ENCODE measurements around the gene GNG7. TPM values are rescaled to one million over a fixed set of nuclear protein-coding genes. Genes with fewer than 3 reads are reported as not detected.

GNG7 gene
- total RNA-seq, 1 donor from 2014 or later: 11.3 TPM

DNA sequence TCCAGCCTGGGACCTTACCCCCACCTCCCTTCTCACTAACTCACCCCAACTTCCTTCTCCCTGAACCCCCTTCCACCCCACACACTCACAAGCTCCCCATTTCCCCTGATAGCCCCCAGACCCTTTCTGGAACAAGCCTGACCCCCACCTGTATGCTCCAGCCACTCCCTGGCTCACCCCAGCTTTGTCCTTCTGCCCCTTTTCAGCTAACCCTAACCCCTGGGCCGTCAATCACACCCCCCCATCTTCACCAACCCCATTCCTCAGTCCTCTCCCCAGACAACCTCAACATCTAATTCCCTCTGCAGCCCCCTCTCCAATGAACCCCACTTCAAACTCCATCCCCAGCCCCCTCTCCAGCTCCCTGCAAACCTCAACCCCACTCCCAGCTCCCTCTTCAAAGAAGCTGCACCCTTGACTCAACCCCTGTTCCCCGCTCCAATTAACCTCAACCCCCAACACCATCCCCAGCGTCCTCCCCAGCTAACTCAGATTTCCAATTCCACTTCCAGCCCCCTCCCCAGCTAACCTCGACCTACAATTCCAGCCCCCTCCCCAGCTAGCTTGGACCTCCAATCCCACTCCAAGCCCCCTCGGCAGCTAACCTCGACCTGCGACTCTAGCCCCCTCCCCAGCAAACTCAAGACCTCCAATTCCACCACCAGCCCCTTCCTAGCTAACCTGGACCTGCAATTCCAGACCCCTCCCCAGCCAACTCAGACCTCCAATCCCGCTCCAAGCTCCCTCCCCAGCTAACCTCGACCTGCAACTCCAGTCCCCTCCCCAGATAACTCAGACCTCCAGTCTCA, 929 bp downstream of the GNG7 start:
- H3K36me3 Mint-ChIP-seq (ENCODE audit: insufficient read depth): no peaks in the 10 kb centered on the region
- peak overlapping the region; percentile 80 for H3K4me3 Mint-ChIP-seq (ENCODE audit: low read depth)
- TF ChIP-seq, protein P1, sequence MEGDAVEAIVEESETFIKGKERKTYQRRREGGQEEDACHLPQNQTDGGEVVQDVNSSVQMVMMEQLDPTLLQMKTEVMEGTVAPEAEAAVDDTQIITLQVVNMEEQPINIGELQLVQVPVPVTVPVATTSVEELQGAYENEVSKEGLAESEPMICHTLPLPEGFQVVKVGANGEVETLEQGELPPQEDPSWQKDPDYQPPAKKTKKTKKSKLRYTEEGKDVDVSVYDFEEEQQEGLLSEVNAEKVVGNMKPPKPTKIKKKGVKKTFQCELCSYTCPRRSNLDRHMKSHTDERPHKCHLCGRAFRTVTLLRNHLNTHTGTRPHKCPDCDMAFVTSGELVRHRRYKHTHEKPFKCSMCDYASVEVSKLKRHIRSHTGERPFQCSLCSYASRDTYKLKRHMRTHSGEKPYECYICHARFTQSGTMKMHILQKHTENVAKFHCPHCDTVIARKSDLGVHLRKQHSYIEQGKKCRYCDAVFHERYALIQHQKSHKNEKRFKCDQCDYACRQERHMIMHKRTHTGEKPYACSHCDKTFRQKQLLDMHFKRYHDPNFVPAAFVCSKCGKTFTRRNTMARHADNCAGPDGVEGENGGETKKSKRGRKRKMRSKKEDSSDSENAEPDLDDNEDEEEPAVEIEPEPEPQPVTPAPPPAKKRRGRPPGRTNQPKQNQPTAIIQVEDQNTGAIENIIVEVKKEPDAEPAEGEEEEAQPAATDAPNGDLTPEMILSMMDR (IDR thresholded peaks at IDR 0.05; ENCODE audit: unreplicated experiment): no peak
- peak overlapping the region; percentile 37 for H3K27ac Mint-ChIP-seq
- no peaks in the 10 kb centered on the region for H3K9me3 Mint-ChIP-seq (ENCODE audit: low read depth)
- H3K4me1 Mint-ChIP-seq (ENCODE audit: low read depth): peaks cover 2% of the 10 kb centered on the region
- peaks cover 20% of the 10 kb centered on the region for H3K27me3 Mint-ChIP-seq
- DNase-seq (ENCODE audit: low spot score, unreplicated experiment): no peak

DNA sequence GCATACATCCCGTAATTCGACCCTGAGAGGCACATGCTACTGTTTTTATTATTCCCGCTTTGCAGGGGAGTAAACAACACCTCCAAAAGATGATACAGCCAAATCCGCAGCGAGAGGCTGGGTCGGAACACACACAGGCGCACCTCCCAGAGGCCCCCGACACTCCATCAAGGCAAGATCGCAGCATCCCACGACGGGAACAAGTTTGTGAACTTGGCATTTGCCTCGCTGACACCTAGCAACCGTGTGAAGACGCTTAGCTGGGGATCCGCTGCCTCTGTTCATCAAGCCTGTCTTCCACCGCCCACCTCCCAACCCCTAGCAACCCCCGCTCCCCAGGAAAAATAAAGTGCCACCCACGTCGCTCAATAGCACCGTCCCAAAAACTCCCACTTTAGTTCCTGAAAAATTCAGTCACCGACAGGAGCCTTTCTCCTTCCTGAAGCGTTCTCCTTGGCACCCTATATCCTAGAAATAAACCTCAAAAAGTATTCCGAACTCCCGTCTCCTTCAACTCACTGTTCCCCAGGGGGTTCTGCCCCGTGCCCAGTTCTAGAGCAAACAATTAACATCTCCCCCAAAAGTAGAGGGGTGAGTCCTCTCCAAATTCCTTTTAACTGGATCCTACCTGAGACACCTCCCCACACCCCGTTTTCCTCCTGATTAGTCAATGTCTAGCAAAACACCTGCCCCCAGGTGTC, 1.7 kb downstream of the GNG7 start:
- no peak for DNase-seq (ENCODE audit: low spot score, unreplicated experiment)
- H3K27ac Mint-ChIP-seq: peak overlapping the region; percentile 37
- H3K27me3 Mint-ChIP-seq: peaks cover 20% of the 10 kb centered on the region
- H3K36me3 Mint-ChIP-seq (ENCODE audit: insufficient read depth): no peaks in the 10 kb centered on the region
- TF ChIP-seq, protein P1 (IDR thresholded peaks at IDR 0.05; ENCODE audit: unreplicated experiment): no peak
- H3K9me3 Mint-ChIP-seq (ENCODE audit: low read depth): no peaks in the 10 kb centered on the region
- peaks cover 2% of the 10 kb centered on the region for H3K4me1 Mint-ChIP-seq (ENCODE audit: low read depth)
- peak overlapping the region; percentile 27 for H3K4me3 Mint-ChIP-seq (ENCODE audit: low read depth)

DNA sequence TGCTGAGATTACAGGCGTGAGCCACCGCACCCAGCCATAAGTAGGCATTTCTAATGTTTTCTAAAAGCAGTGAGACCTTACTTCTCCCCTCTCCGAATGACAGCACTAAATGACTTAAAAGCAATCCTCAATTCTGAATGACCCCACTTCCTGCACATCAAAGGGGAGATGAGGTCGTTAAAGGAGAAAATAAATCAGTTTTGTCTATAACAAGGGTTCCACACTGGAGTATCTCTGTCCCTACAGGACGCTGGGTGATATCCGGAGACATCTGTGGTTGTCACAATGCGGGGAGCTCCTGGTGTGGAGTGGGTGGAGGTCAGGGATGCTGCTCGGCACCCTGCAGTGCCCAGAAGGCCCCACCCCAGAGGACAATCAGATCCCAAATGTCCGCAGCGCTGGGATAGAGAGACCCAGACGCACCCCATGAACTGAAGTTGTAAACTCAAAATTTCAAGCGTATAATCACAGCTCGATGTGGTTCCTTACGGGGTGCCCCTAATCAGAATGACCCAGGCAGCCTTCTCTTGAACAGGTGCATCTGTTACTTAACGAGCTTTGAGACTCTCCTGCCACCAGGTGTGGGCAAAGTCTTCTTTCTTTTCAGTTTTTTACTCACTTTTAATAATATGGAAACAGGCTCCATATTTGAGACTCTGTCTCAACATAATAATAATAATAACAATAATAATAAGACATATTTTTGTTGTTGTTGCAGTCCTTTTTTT, 2.9 kb downstream of the GNG7 start:
- no peak for DNase-seq (ENCODE audit: low spot score, unreplicated experiment)
- Mint-ChIP-seq H3K4me1 (ENCODE audit: low read depth) (peaks cover 3% of the 10 kb centered on the region), H3K9me3 (ENCODE audit: low read depth) (no peaks in the 10 kb centered on the region), H3K4me3 (ENCODE audit: low read depth) (no peak overlapping the region), H3K36me3 (ENCODE audit: insufficient read depth) (no peaks in the 10 kb centered on the region), H3K27me3 (peaks cover 20% of the 10 kb centered on the region), H3K27ac (no peak overlapping the region)
- TF ChIP-seq, protein P1 (IDR thresholded peaks at IDR 0.05; ENCODE audit: unreplicated experiment): no peak

DNA sequence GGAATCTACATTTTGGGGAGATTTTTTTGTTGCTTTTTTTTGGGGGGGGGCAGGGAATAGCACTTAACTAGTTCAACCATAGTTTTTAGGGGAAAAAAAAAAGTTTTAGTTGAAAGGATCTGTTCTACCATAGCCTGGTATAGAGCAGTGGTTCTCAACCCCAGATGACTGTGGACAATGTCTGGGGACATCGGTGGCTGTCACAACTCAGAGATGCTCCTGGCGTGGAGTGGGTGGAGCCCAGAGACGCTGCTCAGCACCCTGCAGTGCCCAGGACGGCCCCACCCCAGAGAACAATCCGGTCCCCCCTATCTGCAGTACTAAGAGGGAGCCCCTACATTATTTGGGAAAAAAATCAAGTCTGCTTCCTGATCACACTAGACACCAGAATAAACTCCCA, 8.3 kb downstream of the GNG7 start:
- no peaks in the 10 kb centered on the region for H3K36me3 Mint-ChIP-seq (ENCODE audit: insufficient read depth)

More for the DNA sequence above, 8.3 kb downstream of the GNG7 start:
- no peak for DNase-seq (ENCODE audit: low spot score, unreplicated experiment)
- no peaks in the 10 kb centered on the region for H3K27me3 Mint-ChIP-seq
- H3K4me3 Mint-ChIP-seq (ENCODE audit: low read depth): no peak overlapping the region
- no peaks in the 10 kb centered on the region for H3K9me3 Mint-ChIP-seq (ENCODE audit: low read depth)
- TF ChIP-seq, protein P1 (IDR thresholded peaks at IDR 0.05; ENCODE audit: unreplicated experiment): no peak
- H3K4me1 Mint-ChIP-seq (ENCODE audit: low read depth): peaks cover 1% of the 10 kb centered on the region
- H3K27ac Mint-ChIP-seq: no peak overlapping the region
